ENCODE data around the gene TLE5. TPM values are rescaled to one million over a fixed set of nuclear protein-coding genes. Genes with fewer than 3 reads are reported as not detected.
"Not testable (repeated sequence)": the region's sequence is repeated elsewhere in the genome, so short reads cannot be mapped to it uniquely, and the experiment has no call there.

The TLE5 gene
- total RNA-seq, 1 donor from 2014 or later, result 804 TPM

GRCh38 chr19:3098141-3098514 is 35.8 kb upstream of the TLE5 start:
- intact Hi-C loops (cut with DNase I), result loop anchor here (5.0 kb wide), 1 partner anchor 36 kb away; the partner anchor contains the start of gene TLE5
- no peak for DNase-seq (ENCODE audit: low spot score)

- DNase-seq (ENCODE audit: low spot score), result no peak
Measured at GRCh38 chr19:3097442-3097871, 35.2 kb upstream of the TLE5 start.

GRCh38 chr19:3096902-3097326 is 34.6 kb upstream of the TLE5 start:
- DNase-seq (ENCODE audit: low spot score), result no peak
- intact Hi-C loops (cut with DNase I), result loop anchor here (5.0 kb wide), 1 partner anchor 35 kb away; the partner anchor contains the start of gene TLE5

More at GRCh38 chr19:3097442-3097871, 35.2 kb upstream of the TLE5 start:
- intact Hi-C loops (cut with DNase I), result loop anchor here (5.0 kb wide), 1 partner anchor 35 kb away; the partner anchor contains the start of gene TLE5

GRCh38 chr19:3096267-3096901 is 34.1 kb upstream of the TLE5 start:
- intact Hi-C loops (cut with DNase I), result loop anchor here (5.0 kb wide), 1 partner anchor 34 kb away; the partner anchor contains the start of gene TLE5
- no peak for DNase-seq (ENCODE audit: low spot score)

- intact Hi-C loops (cut with DNase I), result loop anchor here (2.0 to 5.0 kb wide), 2 partner anchors 33 to 61 kb away; partner anchors contain the start of gene TLE5
- DNase-seq (ENCODE audit: low spot score), result no peak
Measured at GRCh38 chr19:3095441-3096191, 33.3 kb upstream of the TLE5 start.

GRCh38 chr19:3094601-3095440 is 32.5 kb upstream of the TLE5 start:
- no peak for DNase-seq (ENCODE audit: low spot score)
- intact Hi-C loops (cut with DNase I), result loop anchor here (2.0 to 5.0 kb wide), 2 partner anchors 33 to 60 kb away; partner anchors contain the start of gene TLE5

- intact Hi-C loops (cut with DNase I); DNase-seq (ENCODE audit: low spot score): not testable (repeated sequence)
Measured at GRCh38 chr19:3089299-3089855, 27.1 kb upstream of the TLE5 start.

GRCh38 chr19:3087769-3088168 is 25.5 kb upstream of the TLE5 start:
- DNase-seq (ENCODE audit: low spot score), result no peak
- intact Hi-C loops (cut with DNase I), result no loop called here

GRCh38 chr19:3084943-3085342 is 22.6 kb upstream of the TLE5 start:
- intact Hi-C loops (cut with DNase I), result no loop called here
- no peak for DNase-seq (ENCODE audit: low spot score)

GRCh38 chr19:3083964-3084363 is 21.7 kb upstream of the TLE5 start:
- DNase-seq (ENCODE audit: low spot score), result no peak
- intact Hi-C loops (cut with DNase I), result no loop called here

- no peak for DNase-seq (ENCODE audit: low spot score)
- intact Hi-C loops (cut with DNase I), result no loop called here
Measured at GRCh38 chr19:3082331-3082730, 20.0 kb upstream of the TLE5 start.

GRCh38 chr19:3080286-3080685 is 18.0 kb upstream of the TLE5 start:
- intact Hi-C loops (cut with DNase I), result no loop called here
- DNase-seq (ENCODE audit: low spot score), result no peak

- DNase-seq (ENCODE audit: low spot score), result no peak
- intact Hi-C loops (cut with DNase I), result loop anchor here (5.0 to 10.0 kb wide), 2 partner anchors 45 to 83 kb away; no protein-coding TSS in a partner anchor
Measured at GRCh38 chr19:3079578-3079977, 17.3 kb upstream of the TLE5 start.

GRCh38 chr19:3075605-3076431 is 13.5 kb upstream of the TLE5 start:
- intact Hi-C loops (cut with DNase I), result loop anchor here (5.0 to 10.0 kb wide), 2 partner anchors 49 to 86 kb away; no protein-coding TSS in a partner anchor
- DNase-seq (ENCODE audit: low spot score), result peak; percentile 87

- intact Hi-C loops (cut with DNase I), result loop anchor here (10.0 kb wide), 1 partner anchor 51 kb away; no protein-coding TSS in a partner anchor
- no peak for DNase-seq (ENCODE audit: low spot score)
Measured at GRCh38 chr19:3073931-3074595, 11.8 kb upstream of the TLE5 start.

- intact Hi-C loops (cut with DNase I), result loop anchor here (10.0 kb wide), 1 partner anchor 52 kb away; no protein-coding TSS in a partner anchor
- DNase-seq (ENCODE audit: low spot score), result no peak
Measured at GRCh38 chr19:3073159-3073563, 10.9 kb upstream of the TLE5 start.

GRCh38 chr19:3071768-3072167 is 9.5 kb upstream of the TLE5 start:
- intact Hi-C loops (cut with DNase I), result loop anchor here (10.0 kb wide), 1 partner anchor 53 kb away; no protein-coding TSS in a partner anchor
- DNase-seq (ENCODE audit: low spot score), result no peak

- intact Hi-C loops (cut with DNase I), result no loop called here
Measured at GRCh38 chr19:3068071-3068470, 5.8 kb upstream of the TLE5 start.

More at GRCh38 chr19:3068071-3068470, 5.8 kb upstream of the TLE5 start:
- DNase-seq (ENCODE audit: low spot score), result no peak

Measured in cardiac septum (tissue), 1 donor.